ENCODE data around the gene PUS10.

DNA sequence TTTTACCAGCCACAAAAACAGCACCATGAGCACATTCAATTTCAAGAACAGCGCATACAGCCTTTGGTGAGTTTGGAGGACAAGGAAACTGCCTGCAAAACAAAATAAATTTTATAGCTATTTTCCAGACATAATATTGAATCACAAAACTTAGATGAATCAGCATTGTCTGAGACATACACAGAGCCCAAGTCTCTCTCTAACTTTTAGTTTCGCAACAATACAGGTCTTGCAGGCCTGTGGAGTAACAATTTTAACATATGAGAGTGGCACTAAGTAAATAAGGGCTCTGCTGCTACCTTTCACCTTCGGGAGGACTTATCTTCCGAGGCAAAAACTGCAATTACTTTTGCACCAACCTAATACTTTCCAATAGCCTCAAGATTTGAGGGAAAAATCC is 56.6 kb downstream of the PUS10 start:
- TF ChIP-seq POLR2A (IDR thresholded peaks at IDR 0.05) (no peak), CTCF (IDR thresholded peaks at IDR 0.05 in 4 of 5, conservative IDR thresholded peaks at IDR 0.05 in 1 of 5) (no peak)
